Measurements from ENCODE around the gene THEM4. TPM values are rescaled to one million over a fixed set of nuclear protein-coding genes. Genes with fewer than 3 reads are reported as not detected.

The THEM4 gene
- total RNA-seq, 1 experiment from 2014 or later = 87.8 TPM

GRCh38 chr1:151867765-151868411 is 41.4 kb downstream of the THEM4 start:
- H3K27me3 ChIP-seq (ENCODE audit: low read length) = no peaks in the 10 kb centered on the region
- H3K4me2 ChIP-seq (ENCODE audit: low read depth, low read length, poor library complexity, severe bottlenecking) = no peak overlapping the region
- DNase-seq = no peak
- H3K9me3 ChIP-seq (ENCODE audit: low read length) = no peaks in the 10 kb centered on the region
- H3K9ac ChIP-seq (ENCODE audit: low read length) = no peak overlapping the region
- H3K36me3 ChIP-seq (ENCODE audit: insufficient read depth, low read length) = no peaks in the 10 kb centered on the region
- H3K4me1 ChIP-seq (ENCODE audit: low read length) = no peaks in the 10 kb centered on the region
- no peak overlapping the region for H3K4me3 ChIP-seq (ENCODE audit: low read length)
- no peaks in the 10 kb centered on the region for H3K79me2 ChIP-seq (ENCODE audit: low read length)
- no peaks in the 10 kb centered on the region for H3K9me2 ChIP-seq (replicated peaks; ENCODE audit: insufficient read depth, low read length)
- no peaks in the 10 kb centered on the region for H4K20me1 ChIP-seq (ENCODE audit: insufficient read depth, low read depth, low read length)
- no peak overlapping the region for H2AFZ ChIP-seq (ENCODE audit: low read length)
- H3K27ac ChIP-seq (ENCODE audit: low read length) = no peak overlapping the region

GRCh38 chr1:151867321-151867720 is 42.0 kb downstream of the THEM4 start:
- Histone ChIP-seq H2AFZ (ENCODE audit: low read length) (no peak overlapping the region), H3K9ac (ENCODE audit: low read length) (no peak overlapping the region), H3K4me3 (ENCODE audit: low read length) (no peak overlapping the region), H3K27me3 (ENCODE audit: low read length) (no peaks in the 10 kb centered on the region), H3K9me2 (replicated peaks; ENCODE audit: insufficient read depth, low read length) (no peaks in the 10 kb centered on the region), H4K20me1 (ENCODE audit: insufficient read depth, low read depth, low read length) (no peaks in the 10 kb centered on the region), H3K9me3 (ENCODE audit: low read length) (no peaks in the 10 kb centered on the region), H3K4me1 (ENCODE audit: low read length) (no peaks in the 10 kb centered on the region), H3K79me2 (ENCODE audit: low read length) (no peaks in the 10 kb centered on the region), H3K36me3 (ENCODE audit: insufficient read depth, low read length) (no peaks in the 10 kb centered on the region), H3K27ac (ENCODE audit: low read length) (no peak overlapping the region), H3K4me2 (ENCODE audit: low read depth, low read length, poor library complexity, severe bottlenecking) (no peak overlapping the region)
- no peak for DNase-seq

GRCh38 chr1:151864411-151864810 is 44.9 kb downstream of the THEM4 start:
- Histone ChIP-seq H3K27me3 (ENCODE audit: low read length) (no peaks in the 10 kb centered on the region), H4K20me1 (ENCODE audit: insufficient read depth, low read depth, low read length) (no peaks in the 10 kb centered on the region), H3K27ac (ENCODE audit: low read length) (no peak overlapping the region), H3K4me1 (ENCODE audit: low read length) (peaks cover 7% of the 10 kb centered on the region; the same call in 1 of the 2 replicates), H3K4me2 (ENCODE audit: low read depth, low read length, poor library complexity, severe bottlenecking) (no peak overlapping the region), H3K36me3 (ENCODE audit: insufficient read depth, low read length) (no peaks in the 10 kb centered on the region), H3K9me3 (ENCODE audit: low read length) (no peaks in the 10 kb centered on the region), H3K4me3 (ENCODE audit: low read length) (no peak overlapping the region), H3K79me2 (ENCODE audit: low read length) (no peaks in the 10 kb centered on the region), H3K9me2 (replicated peaks; ENCODE audit: insufficient read depth, low read length) (no peaks in the 10 kb centered on the region), H3K9ac (ENCODE audit: low read length) (no peak overlapping the region), H2AFZ (ENCODE audit: low read length) (no peak overlapping the region)
- DNase-seq = no peak

- Histone ChIP-seq H3K4me3 (ENCODE audit: low read length) (no peak overlapping the region), H3K27me3 (ENCODE audit: low read length) (no peaks in the 10 kb centered on the region), H3K4me1 (ENCODE audit: low read length) (peaks cover 7% of the 10 kb centered on the region; the same call in 1 of the 2 replicates), H2AFZ (ENCODE audit: low read length) (no peak overlapping the region), H3K9me2 (replicated peaks; ENCODE audit: insufficient read depth, low read length) (no peaks in the 10 kb centered on the region), H3K36me3 (ENCODE audit: insufficient read depth, low read length) (no peaks in the 10 kb centered on the region), H3K27ac (ENCODE audit: low read length) (no peak overlapping the region), H3K4me2 (ENCODE audit: low read depth, low read length, poor library complexity, severe bottlenecking) (no peak overlapping the region), H3K79me2 (ENCODE audit: low read length) (no peaks in the 10 kb centered on the region), H3K9ac (ENCODE audit: low read length) (no peak overlapping the region), H3K9me3 (ENCODE audit: low read length) (no peaks in the 10 kb centered on the region), H4K20me1 (ENCODE audit: insufficient read depth, low read depth, low read length) (no peaks in the 10 kb centered on the region)
- no peak for DNase-seq
Observed at GRCh38 chr1:151862604-151863003, 46.7 kb downstream of the THEM4 start.

- Histone ChIP-seq H3K9me3 (ENCODE audit: low read length) (no peaks in the 10 kb centered on the region), H3K79me2 (ENCODE audit: low read length) (no peaks in the 10 kb centered on the region), H2AFZ (ENCODE audit: low read length) (no peak overlapping the region), H3K27me3 (ENCODE audit: low read length) (no peaks in the 10 kb centered on the region), H4K20me1 (ENCODE audit: insufficient read depth, low read depth, low read length) (no peaks in the 10 kb centered on the region), H3K36me3 (ENCODE audit: insufficient read depth, low read length) (no peaks in the 10 kb centered on the region), H3K4me1 (ENCODE audit: low read length) (peaks cover 7% of the 10 kb centered on the region; the same call in 1 of the 2 replicates), H3K4me2 (ENCODE audit: low read depth, low read length, poor library complexity, severe bottlenecking) (no peak overlapping the region), H3K9ac (ENCODE audit: low read length) (no peak overlapping the region), H3K9me2 (replicated peaks; ENCODE audit: insufficient read depth, low read length) (no peaks in the 10 kb centered on the region), H3K4me3 (ENCODE audit: low read length) (no peak overlapping the region), H3K27ac (ENCODE audit: low read length) (no peak overlapping the region)
- DNase-seq = no peak
Observed at GRCh38 chr1:151860504-151861187, 48.7 kb downstream of the THEM4 start.

GRCh38 chr1:151859891-151860293 is 49.4 kb downstream of the THEM4 start:
- no peak overlapping the region for H3K4me3 ChIP-seq (ENCODE audit: low read length)
- no peak overlapping the region for H3K9ac ChIP-seq (ENCODE audit: low read length)
- no peaks in the 10 kb centered on the region for H4K20me1 ChIP-seq (ENCODE audit: insufficient read depth, low read depth, low read length)
- no peaks in the 10 kb centered on the region for H3K27me3 ChIP-seq (ENCODE audit: low read length)
- H3K9me3 ChIP-seq (ENCODE audit: low read length) = no peaks in the 10 kb centered on the region
- H3K9me2 ChIP-seq (replicated peaks; ENCODE audit: insufficient read depth, low read length) = no peaks in the 10 kb centered on the region
- no peak overlapping the region for H2AFZ ChIP-seq (ENCODE audit: low read length)
- H3K4me1 ChIP-seq (ENCODE audit: low read length) = peaks cover 7% of the 10 kb centered on the region; the same call in 1 of the 2 replicates
- no peak overlapping the region for H3K4me2 ChIP-seq (ENCODE audit: low read depth, low read length, poor library complexity, severe bottlenecking)
- DNase-seq = no peak
- no peaks in the 10 kb centered on the region for H3K79me2 ChIP-seq (ENCODE audit: low read length)
- H3K27ac ChIP-seq (ENCODE audit: low read length) = no peak overlapping the region
- no peaks in the 10 kb centered on the region for H3K36me3 ChIP-seq (ENCODE audit: insufficient read depth, low read length)

- no peaks in the 10 kb centered on the region for H3K9me3 ChIP-seq (ENCODE audit: low read length)
- H3K4me1 ChIP-seq (ENCODE audit: low read length) = peaks cover 7% of the 10 kb centered on the region; the same call in 1 of the 2 replicates
- no peak overlapping the region for H3K4me3 ChIP-seq (ENCODE audit: low read length)
- no peaks in the 10 kb centered on the region for H3K9me2 ChIP-seq (replicated peaks; ENCODE audit: insufficient read depth, low read length)
- H2AFZ ChIP-seq (ENCODE audit: low read length) = no peak overlapping the region
- H3K36me3 ChIP-seq (ENCODE audit: insufficient read depth, low read length) = no peaks in the 10 kb centered on the region
- no peak for DNase-seq
- H3K27ac ChIP-seq (ENCODE audit: low read length) = no peak overlapping the region
- no peaks in the 10 kb centered on the region for H3K27me3 ChIP-seq (ENCODE audit: low read length)
- H3K9ac ChIP-seq (ENCODE audit: low read length) = no peak overlapping the region
- no peaks in the 10 kb centered on the region for H4K20me1 ChIP-seq (ENCODE audit: insufficient read depth, low read depth, low read length)
- H3K4me2 ChIP-seq (ENCODE audit: low read depth, low read length, poor library complexity, severe bottlenecking) = no peak overlapping the region
- no peaks in the 10 kb centered on the region for H3K79me2 ChIP-seq (ENCODE audit: low read length)
Observed at GRCh38 chr1:151858886-151859665, 50.2 kb downstream of the THEM4 start.
